ENCODE data around the gene EEF1AKMT1.

GRCh38 chr13:20789665-20790064 lies 15.9 kb upstream of the EEF1AKMT1 start:
- TF ChIP-seq CTCF (IDR thresholded peaks at IDR 0.05) (no peak), EZH2 (IDR thresholded peaks at IDR 0.05; ENCODE audit: borderline replicate concordance, insufficient read depth, low read depth, low read length, poor library complexity, severe bottlenecking) (no peak)

All from B cell (primary cell).